ENCODE results near the gene SLCO2B1.

- TF ChIP-seq ARNT (IDR thresholded peaks at IDR 0.05) (no peak), L3MBTL2 (conservative IDR thresholded peaks at IDR 0.05) (no peak), SP1 (IDR thresholded peaks at IDR 0.05) (no peak), BHLHE40 (IDR thresholded peaks at IDR 0.05; ENCODE audit: borderline replicate concordance) (no peak), FOXK2 (IDR thresholded peaks at IDR 0.05) (no peak), NFRKB (IDR thresholded peaks at IDR 0.05) (no peak), SUZ12 (IDR thresholded peaks at IDR 0.05) (no peak)
Observed at GRCh38 chr11:75148436-75148983, 2.4 kb upstream of the SLCO2B1 start.
